ENCODE results near the gene RYR2. TPM values are rescaled to one million over a fixed set of nuclear protein-coding genes. Genes with fewer than 3 reads are reported as not detected.
"Not testable (repeated sequence)": the region's sequence is repeated elsewhere in the genome, so short reads cannot be mapped to it uniquely, and the experiment has no call there.

The RYR2 gene
- total RNA-seq, 1 donor from 2014 or later = 0.10 TPM

GRCh38 chr1:237353918-237354317 lies 311.9 kb downstream of the RYR2 start:
- no peak for DNase-seq (ENCODE audit: low read depth)

- no peak for DNase-seq (ENCODE audit: low read depth)
Observed at GRCh38 chr1:237355022-237355421, 313.0 kb downstream of the RYR2 start.

GRCh38 chr1:237358555-237358954 lies 316.6 kb downstream of the RYR2 start:
- DNase-seq (ENCODE audit: low read depth) = no peak

DNA sequence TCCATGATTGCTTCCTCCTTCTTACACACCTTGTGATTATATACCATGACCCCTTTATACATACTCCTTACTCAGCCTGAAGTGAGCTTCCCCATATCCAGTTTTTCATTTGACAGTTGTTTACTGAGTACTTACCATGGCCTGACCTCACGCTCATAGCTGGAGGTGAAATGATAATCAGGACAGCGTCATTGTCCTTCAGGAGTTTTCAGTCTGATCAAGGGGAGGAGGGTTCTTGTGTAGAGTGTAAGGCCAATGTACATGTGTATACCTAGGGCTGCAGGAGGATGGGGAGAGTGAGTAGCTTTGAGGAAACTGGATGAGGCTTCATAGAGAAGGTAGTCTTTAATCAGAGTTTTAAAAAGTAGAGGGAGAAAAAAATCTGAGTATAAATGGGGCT lies 325.8 kb downstream of the RYR2 start:
- no peak for DNase-seq (ENCODE audit: low read depth)

- not testable (repeated sequence) for DNase-seq (ENCODE audit: low read depth)
Observed at GRCh38 chr1:237371477-237371876, 329.5 kb downstream of the RYR2 start.

DNA sequence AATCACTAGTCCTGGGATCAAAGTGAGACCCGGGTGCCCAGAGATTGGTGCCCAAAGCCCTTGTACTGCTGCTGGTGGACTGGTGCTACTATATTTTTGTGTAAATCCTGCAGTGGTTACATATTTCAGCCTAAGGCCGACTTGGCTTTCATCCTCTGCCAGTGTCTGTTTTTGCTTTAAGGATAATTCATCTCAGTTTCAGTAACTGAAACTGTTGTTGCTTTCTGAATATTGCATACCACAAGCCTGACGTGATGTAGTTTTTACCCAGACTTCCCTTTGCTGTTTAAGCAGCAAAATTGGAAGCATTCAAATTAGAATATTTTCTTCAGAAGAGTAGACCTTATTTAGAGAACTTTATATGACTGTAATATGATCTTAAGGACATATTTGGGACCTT lies 341.8 kb downstream of the RYR2 start:
- no peak for DNase-seq (ENCODE audit: low read depth)

GRCh38 chr1:237384213-237384612 lies 342.2 kb downstream of the RYR2 start:
- DNase-seq (ENCODE audit: low read depth) = no peak

GRCh38 chr1:237386362-237387143 lies 344.6 kb downstream of the RYR2 start:
- peak; percentile 34 for DNase-seq (ENCODE audit: low read depth)

DNA sequence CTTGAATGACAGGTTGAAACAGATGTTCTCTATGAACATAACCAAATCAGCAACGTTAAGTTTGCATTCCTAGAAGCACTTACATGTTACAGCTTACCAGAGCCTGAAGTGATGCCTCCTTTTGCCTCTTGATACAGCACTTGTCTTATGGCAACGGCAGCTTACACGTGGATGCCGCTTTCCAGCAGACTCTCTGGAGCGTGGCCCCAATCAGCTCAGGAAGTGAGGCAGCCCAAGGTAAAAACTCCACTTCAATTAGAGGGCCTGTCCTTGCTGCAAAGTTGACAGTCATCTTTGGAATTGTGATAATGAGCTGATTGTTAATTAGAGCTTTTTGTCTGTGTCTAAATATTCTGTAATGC lies 345.1 kb downstream of the RYR2 start:
- no peak for DNase-seq (ENCODE audit: low read depth)

DNA sequence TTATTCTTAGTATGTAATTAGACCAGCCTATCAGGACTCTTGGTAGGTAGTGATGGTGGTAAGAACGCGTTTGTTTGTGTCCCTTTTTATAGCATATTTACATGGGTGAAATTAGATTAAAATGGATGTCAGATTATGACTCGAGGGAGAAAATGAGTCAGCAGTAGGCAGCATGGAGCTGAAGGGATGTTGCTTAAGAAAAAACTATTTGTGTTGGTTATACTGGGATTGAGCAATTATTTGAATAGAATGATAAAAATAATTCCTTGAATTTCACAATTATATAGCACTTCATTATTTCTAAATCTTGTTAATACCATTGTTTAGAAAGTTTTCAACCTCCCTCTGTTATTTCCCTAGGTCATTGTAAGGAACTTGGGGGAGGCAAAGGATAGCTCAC lies 348.8 kb downstream of the RYR2 start:
- peak; percentile 16 for DNase-seq (ENCODE audit: low read depth)

DNA sequence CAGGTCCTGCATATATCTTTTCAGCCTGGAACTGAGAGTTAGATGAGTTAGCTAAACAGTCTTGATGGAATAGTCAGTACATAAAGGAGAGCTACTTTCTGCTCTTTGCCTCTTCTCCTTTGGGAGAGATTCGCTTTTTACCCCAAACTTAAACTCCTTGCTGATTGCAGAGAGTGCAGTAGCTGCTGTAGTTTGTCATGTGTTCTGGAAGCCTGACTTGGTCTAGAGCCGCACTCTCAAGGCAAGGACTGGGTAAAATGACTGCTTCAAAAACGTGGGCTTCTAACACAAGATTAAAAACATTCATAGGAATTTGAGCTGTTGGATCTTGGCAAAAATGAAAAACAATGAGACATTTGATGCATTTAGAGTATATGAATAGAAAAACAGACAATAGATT lies 351.6 kb downstream of the RYR2 start:
- no peak for DNase-seq (ENCODE audit: low read depth)

GRCh38 chr1:237394281-237394680 lies 352.3 kb downstream of the RYR2 start:
- peak; percentile 3 for DNase-seq (ENCODE audit: low read depth)

- no peak for DNase-seq (ENCODE audit: low read depth)
Observed at GRCh38 chr1:237396426-237396825, 354.4 kb downstream of the RYR2 start.

DNA sequence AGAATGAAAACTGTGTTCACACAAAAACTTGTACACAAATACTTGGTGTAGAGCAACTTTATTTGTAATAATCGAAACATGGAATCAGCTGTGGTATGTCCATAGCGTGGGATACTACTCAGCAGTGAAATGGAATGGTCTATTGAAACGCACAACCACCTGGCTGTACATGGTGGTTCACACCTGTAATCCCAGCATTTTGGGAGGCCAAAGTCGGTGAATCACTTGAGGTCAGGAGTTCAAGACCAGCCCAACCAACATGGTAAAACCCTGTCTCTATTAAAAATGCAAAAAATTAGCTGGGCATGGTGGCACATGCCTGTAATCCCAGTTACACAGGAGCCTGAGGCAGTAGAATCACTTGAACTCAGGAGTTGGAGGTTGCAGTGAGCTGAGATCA lies 356.8 kb downstream of the RYR2 start:
- no peak for DNase-seq (ENCODE audit: low read depth)

GRCh38 chr1:237405912-237406311 lies 363.9 kb downstream of the RYR2 start:
- DNase-seq (ENCODE audit: low read depth) = no peak

DNA sequence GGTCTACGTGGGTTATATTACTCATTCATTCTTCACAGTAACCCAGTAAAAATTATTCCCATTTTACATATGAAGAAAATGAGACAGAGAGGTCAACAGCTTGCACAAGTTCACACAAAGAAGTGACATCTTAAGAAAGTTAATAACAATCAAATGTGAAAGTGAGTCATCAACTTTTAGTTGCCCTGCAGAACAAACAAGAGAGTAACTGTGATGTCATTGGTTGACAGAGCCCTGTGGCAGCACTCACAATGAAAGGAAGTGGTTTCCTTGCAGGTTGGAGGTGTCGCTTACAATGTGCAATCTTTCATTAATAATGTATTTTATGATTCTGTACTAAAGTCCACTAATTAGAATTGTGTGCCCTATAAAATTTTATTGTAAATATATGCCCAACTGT lies 369.6 kb downstream of the RYR2 start:
- DNase-seq (ENCODE audit: low read depth) = peak; percentile 66

DNA sequence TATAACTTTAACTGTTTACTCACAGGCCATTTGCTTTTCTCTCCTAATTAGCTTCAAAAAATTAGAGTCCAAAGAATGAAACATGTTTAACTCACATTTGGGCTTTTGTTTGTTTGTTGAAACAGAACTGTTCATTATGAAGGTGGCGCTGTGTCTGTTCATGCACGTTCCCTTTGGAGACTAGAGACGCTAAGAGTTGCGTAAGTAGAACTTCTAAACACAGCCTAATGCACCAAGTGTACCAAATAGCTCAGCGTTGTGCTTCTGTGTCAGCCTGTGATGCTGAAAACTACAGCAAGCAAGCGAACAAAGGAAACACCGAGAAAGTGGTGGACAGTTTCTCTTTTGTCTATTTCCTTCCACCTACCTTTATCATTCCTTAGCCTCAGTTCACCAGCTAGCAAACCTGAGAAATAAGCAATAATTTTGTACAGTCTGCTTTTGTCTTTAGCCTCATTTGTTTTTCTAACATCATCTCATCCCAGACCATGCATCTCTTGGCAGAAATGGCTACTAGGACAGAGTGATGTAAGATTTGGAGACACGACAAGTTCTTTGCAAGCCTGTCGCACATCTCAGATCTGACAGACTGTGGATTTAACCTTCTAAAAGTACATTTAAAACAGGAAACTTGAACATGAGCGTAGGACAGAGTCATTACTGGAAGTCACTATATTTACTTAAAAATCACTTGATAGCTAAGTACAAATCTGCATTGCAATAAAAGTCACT lies 375.1 kb downstream of the RYR2 start:
- DNase-seq (ENCODE audit: low read depth) = no peak

DNA sequence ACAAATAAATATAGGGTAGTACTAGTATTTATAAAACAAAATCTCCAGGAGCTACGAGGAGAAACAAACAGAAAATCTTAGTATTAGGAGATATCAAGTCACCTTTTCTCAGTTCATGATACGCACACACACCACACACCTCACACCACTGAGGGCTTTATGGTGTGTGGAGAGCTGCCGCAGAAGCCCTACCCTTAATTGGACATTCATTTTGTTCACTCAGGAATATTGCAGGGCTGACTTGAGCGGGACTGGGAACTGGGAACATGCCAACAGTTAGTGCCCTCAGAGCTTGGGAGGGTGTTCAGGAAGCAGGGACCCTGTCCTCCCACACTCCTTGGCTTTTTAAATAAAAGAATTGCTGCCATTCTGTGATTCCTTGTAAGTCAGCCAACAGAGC lies 386.8 kb downstream of the RYR2 start:
- DNase-seq (ENCODE audit: low read depth) = no peak

DNA sequence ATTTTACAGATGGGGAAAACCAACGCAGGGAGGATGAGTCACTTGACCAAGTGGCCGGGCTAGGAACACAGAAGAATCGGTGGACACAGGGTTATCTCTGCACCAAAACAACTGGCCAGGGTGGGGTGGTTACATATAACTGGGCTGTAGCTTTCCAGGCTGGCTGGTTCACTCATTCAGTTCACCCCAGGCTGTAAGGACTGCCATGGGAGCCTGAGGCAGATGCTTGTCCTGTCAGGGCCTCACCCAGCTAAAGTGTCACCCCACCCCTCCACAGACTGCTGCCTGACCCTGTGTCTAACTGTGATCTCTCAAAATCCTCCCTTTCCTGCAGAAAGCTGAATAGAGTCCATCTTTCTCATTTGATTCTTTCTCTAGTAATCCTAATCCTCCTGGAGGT lies 387.3 kb downstream of the RYR2 start:
- DNase-seq (ENCODE audit: low read depth) = no peak

GRCh38 chr1:237431448-237431847 lies 389.5 kb downstream of the RYR2 start:
- no peak for DNase-seq (ENCODE audit: low read depth)

- no peak for DNase-seq (ENCODE audit: low read depth)
Observed at GRCh38 chr1:237440346-237440745, 398.4 kb downstream of the RYR2 start.

DNA sequence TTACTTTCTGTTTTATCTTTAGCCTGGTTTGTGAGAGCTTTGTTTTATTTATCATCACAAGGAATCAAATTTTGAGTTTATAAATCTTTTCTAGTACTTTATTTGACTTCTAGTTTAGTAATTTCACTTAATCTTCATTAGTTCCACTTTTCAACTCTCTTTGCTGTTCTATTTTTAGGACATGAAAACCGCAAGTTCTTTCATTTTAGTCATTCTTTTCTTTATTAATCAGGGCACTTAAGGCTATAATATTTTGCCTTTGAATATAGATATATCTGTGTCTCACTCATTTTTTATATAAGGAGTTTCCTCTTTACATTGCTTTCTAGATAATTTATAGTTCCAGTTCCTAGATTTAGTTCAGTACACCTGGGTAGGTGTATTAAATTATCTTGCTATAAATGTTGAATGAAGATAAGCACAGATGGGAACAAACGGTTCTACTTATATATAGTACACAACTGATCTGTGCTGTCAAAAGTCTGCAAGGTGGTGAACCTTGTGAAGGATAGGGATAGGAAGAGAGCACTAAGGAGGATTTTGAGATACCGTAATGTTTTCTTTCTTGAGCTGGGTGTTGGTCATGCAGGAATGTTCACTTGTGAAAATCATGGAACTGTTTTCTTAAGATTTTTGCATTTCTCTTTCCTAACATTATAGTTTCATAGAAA lies 402.3 kb downstream of the RYR2 start:
- no peak for DNase-seq (ENCODE audit: low read depth)

DNA sequence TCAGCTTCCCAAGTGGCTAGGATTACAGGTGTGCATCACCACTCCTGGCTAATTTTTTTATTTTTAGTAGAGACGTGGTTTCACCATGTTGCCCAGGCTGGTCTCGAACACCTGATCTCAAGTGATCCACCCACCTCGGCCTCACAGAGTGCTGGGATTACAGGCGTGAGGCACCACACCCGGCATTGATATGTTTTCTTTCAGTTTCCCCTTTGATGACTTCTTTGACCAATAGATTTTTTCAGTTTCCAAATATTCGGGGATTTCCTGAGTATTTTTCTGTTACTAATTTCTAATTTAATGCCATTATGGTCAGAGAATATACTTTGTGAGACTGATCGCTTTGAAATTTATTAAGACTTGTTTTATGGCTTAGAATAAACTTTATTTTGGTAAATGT lies 406.1 kb downstream of the RYR2 start:
- DNase-seq (ENCODE audit: low read depth) = no peak
